Activated CD4-positive, alpha-beta T cell treated with anti-CD3 and anti-CD28 coated beads, Interleukin-2, amount 50 U/mL, for 1 hour (primary cell): ENCODE measurements around the gene PIGU.
"Not testable (repeated sequence)": the region's sequence is repeated elsewhere in the genome, so short reads cannot be mapped to it uniquely, and the experiment has no call there.

Source experiments
- DNase-seq: peaks from one replicate; pipeline ENCODE4 v3.0.0-alpha.2; 2020

PIGU gene

DNA sequence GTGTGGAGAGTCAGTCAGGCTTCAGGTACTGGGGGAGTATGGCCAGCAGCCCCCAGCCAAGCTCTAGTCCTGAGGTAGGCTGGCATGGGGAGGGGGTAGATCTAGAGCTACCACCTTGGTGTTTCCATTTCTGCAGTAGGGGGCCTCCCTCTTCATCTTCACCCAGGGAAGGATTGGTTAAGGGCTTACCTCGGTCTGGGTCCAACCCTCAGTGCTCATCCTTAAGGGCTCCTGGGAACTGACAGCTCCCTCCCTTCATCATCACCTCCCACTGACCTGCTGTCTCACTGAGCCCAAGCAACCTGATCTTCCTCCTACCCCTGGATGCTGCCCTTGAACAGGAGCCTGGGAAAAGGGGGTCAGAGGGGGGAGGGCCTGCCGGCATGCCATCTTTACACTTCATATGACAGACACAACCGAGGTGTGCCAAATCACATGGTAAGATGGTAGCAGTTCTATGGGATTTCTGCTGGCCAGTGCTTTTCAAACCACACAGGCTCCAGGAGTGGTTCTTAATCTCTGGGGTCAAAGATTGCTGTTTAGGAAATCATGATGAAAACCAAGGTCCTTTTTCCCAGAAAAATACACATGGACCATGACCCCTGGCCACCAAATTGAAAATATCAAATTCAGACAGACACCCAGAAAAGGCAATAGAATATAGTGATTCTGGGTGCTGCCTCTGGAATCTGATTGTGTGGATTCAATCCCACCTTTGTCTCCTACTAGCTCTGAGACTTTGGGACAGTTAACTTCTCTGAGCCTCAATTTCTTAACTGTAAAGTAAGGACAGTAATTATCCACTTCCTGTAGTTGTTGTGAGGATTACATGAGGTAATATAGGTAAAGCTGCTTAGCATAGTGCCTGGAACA is 30.3 kb upstream of the PIGU start:
- DNase-seq: no peak

DNA sequence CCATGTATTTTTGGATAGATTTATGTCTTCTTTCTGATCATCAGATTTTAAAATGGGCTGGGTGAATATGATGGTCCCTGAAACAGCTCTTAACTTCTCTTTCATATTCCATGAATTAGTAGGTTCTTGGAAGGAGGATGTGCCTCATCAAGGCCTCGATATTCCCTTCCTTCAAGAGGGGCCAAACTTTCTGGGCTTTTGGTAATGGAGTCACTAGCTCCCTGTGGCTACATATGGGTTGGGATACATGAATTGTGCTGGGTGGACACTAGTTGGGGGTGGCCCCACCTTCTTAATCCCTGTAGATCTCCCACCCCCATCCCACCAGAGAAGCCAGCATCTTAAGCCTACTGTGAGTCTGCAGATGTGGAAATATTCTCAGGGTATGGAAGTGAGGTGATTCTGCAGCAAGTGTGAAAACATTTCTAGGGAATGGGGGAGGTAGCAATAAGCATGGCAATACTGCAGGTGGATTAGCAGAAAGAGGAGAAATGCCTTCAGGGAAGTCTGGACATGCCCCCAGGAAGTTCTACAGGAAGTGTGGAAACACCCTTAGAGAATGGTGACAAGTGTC is 29.5 kb upstream of the PIGU start:
- DNase-seq: no peak

DNA sequence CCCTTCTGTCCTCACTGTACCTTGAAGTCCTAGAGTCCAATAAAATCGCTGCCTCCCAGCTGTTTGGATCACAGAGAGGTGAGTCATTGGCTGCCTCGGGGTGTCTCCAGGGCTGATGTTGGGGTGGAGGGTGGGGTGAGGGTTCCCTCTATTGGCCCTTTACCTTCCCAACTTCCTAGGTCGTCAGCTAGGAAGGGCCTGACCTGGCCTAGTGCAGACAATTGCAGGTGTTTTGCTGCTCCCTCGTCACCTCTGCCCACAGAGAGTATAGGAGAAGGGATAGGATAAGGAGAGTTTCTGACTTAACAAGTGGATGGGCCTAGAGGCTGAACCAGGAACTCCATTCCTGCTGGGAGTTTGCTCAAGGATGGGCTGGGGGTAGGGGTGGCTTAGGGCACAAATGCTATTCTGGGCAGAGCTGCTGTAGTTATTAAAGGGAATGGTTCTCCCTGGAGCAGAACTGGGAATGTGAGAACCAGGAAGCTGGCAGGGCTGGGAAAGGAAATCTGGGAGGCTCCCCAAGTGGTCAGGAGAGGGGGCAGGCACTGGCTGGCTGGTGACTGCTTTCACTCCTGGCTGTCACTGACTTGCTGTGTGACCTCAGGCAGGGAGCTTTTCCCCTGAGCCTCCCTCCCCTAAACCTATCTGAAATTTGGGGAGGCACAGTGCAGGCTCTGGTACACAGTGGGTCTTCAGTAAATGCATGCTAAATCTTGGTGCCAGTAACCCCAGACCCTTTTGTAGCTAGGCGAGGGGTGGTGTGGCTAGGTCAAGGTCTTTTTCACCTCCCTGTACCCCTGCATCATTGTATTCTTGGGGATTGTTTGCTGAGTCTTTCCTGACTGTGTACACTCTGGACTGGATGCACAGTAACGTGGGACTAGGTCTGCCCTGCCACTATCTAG is 28.8 kb upstream of the PIGU start:
- no peak for DNase-seq

DNA sequence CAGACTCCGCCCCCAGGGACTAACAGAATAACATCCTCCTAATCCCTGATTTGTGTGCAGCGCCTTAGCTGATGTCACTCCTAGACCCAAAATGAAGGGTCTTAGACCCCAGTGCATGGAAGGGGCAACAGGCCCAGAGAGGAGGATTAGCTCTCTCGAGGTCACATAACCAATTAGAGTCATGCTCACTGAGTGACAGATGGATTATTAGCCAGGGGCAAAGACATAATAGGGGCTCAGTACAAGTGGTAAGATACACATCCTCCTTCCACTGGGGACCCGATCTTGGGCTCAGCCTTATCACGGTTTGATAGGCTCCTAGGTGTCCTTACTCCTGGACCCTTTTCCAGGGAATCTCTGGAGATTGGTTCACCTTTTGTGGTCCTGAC is 28.1 kb upstream of the PIGU start:
- DNase-seq: no peak

DNA sequence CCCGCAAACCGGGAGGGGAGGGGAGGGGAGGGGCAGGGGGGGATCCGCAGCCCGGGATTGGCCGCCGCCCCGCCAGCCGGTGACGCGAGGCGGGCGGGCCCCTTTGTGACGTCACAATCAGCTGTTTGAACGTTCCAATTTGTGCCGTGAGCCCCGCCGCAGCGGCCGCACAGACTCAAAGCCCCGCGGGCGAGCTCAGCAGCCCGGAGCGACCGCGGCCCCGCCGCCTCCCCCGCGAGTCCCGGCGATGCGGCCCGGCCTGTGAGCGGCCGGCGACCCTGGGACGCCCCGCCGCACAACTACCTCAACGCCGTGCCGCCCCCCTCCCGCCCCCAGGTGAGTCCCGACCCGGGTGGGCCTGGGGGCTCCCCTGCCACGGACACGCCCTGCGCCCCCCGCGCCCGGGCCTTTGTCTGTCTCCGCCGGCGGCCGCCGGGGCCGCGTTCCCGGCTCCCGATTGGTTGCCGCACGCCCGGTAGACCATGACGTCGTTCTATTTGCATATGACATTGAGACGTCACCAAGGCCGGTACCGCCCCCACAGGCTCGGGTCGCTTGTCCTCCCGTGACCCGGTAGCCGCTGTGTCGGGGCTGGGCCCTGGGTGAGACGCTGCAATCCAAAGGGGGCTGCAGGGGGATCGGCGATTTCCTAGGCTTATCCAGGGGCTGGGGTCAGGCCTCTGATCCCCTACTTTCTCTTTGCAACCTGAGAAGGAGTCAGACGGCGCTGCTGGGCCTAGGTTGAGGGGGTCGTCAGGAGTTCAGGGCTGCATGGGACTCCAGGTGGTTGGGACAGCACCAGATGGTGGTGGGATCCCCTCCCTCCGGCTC is 27.5 kb upstream of the PIGU start, which contains the start of gene TP53INP2:
Gene TP53INP2 (plus strand): TSS at position 168 of the 831 bp plus-strand sequence. CDS start 4,396 bp downstream, outside the sequence.
- DNase-seq: peak; percentile 89

DNA sequence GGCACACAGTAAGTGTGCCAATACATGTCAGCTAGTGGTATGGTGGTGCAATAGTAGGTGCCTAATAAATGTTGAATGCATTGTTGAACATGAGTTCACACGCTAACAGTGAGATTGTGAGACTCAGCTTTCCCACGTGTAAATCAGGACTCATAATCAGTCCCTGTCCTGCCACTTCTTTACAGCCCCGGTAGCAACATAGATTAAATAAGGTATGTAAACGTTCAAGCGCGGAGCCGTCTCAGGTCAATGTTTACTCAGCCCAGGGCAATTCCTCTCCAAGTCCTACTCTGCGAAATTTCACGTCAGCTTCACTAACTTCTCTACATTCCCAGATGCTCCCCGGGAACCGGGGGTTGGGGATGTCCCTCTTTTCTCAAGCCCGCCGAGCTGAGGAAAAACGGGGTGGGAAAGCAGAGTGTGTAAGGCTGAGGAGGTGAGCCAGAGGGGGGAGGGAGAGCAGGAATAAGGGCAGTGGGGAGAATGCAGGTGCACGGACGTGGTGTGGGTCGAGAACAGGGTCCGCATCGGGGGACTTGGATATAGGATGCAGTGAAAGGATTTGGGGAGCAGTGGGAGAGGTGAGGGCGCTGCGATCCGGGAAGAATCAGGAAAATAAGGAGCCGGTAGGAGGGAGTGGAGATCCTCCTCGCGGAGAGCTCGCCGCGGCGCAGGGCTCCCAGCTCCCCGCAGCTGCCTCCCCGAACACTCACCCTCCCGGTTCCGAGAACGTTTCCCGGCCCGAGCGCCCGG is 26.7 kb upstream of the PIGU start:
- DNase-seq: no peak

DNA sequence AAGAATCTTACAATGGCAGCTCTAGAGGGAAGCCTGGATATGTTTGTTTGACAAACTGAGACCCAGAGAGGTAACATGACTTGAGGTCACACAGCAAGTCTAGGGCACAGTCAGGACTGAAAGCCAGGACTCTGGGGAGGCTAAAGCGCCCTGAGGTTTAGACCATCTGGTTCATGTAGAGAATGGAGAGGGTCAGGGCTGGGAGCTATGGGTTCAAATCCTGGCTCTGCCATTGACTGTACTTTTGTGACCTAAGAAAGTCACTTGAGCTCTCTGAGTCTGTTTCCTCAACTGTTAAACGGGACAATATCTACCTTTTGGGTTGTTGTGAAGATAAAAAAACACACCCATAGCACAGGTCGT is 26.1 kb upstream of the PIGU start:
- no peak for DNase-seq

DNA sequence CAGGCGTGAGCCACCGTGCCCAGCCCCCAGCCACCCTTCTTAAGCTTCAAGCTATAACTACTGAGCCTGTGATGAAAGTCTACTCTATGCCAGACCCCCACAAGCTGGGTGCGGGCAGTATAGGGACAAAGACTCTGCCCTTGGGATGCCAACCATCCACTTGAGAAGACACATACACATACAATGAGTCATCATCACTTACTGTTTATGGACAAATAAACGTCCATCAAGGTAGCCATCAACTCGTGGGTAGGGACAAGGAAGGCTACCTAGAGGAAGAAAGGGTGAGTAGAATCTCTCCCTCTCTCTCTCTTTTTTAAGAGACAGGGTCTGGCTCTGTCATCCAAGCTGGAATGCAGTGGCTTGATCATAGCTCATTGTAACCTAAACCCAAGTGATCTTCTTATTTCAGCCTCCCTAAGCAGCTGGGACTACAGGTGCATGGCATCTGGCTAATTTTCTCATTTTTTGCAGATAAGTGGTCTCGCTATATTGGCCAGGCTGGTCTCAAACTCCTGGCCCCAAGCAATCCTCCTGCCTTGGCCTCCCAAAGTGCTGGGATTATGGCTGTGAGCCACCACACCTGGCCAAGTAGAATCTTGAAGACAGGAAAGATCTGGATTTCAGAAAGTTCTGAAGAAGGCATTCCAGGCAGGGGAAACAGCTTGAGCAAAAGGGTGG is 24.7 kb upstream of the PIGU start:
- no peak for DNase-seq

DNA sequence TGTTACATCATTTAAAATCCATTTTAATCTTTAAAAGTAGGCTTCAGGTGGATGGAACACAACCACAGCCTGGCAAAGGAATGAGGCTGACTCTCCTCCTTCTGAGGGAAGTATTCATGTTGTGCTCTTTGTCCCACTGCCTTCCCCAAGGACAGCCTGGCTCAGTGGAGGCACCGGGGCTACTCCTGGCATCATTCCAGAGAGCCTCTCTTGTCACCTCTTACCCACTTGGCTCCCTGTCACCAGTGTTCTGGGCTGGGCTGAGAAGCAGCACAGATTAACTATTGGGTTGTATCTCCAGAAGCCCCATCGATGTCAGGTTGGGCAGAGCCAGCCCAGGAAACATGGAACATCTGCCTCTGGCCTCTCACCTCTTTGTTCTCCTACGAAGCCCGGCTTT is 16.5 kb upstream of the PIGU start:
- DNase-seq: no peak

DNA sequence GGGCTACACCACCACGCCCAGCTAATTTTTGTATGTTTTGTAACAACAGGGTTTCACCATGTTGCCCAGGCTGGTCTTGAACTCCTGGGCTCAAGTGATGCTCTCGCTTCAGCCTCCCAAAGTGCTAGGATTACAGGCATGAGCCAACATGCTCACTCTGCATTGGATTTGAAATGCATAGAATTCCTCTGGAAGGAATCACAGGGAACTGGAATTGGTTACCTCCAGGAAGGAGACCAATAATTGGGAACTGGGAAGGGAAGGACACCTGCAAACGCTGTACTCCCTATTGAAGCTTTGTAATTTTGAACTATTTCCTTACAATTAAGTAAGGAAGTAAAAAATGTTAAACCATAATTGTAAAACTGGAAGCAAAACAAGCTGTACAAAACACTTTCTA is 14.9 kb upstream of the PIGU start:
- DNase-seq: no peak

DNA sequence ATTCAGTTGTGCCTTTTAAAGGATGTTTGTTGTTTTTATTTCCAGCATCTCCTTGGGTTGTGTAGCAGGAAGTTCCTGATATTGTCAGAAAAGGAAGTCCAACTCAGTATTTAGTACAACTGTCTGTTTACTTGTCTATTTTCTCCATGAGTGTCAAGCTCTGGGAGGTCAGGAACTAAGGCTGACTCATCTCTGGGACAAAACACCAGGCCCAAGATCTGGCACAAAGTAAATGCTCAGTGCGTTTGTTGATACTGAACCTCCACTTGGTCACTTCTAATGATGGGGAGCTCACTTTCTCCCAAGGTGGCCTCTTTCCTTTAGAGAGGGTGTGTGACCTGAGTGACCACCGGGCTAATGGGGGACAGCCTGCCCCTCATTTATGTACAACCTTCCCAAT is 12.6 kb upstream of the PIGU start:
- no peak for DNase-seq

DNA sequence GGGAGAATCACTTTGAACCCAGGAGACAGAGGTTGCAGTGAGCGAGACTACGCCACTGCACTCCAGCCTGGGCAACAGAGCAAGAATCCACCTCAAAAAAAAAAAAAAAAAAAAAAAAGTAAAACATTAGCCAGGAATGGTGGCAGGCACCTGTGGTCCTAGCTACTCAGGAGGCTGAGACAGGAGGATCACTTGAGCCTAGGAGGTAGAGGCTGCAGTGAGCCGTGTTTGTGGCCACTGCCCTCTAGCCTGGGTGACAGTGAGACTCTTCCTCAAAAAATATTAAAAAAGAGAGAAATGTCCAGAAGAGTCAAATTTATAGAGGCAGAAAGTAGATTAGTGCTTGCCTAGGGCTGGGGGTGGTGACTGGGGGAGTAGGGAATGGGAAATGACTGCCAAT is 6.8 kb upstream of the PIGU start:
- no peak for DNase-seq

DNA sequence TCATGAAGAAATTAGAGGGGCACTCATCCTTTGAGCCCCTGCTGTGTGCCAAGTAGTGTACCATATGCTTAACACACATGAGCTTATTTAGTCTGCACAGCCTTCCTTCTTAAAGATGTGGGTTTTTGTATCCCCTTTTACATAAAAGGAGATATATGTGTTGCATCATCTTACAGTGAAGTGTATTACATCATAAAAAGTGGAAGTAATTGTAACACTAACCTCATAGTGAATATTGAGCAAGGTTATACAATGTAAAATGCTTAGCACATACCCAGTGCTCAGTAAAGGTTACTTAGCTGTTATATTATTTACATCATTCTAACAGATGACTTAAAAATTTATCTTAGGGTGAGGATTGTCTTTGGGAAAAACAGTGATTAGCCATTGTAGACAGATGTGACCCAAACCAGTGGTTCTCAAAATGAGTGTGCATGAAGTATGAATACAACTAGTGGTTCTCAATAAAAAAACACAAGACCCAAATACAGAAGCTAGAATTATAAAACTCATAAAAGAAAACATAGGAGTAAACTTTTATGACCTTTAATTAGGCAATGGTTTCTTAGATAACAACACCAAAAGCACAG is 3.8 kb upstream of the PIGU start:
- DNase-seq: no peak

DNA sequence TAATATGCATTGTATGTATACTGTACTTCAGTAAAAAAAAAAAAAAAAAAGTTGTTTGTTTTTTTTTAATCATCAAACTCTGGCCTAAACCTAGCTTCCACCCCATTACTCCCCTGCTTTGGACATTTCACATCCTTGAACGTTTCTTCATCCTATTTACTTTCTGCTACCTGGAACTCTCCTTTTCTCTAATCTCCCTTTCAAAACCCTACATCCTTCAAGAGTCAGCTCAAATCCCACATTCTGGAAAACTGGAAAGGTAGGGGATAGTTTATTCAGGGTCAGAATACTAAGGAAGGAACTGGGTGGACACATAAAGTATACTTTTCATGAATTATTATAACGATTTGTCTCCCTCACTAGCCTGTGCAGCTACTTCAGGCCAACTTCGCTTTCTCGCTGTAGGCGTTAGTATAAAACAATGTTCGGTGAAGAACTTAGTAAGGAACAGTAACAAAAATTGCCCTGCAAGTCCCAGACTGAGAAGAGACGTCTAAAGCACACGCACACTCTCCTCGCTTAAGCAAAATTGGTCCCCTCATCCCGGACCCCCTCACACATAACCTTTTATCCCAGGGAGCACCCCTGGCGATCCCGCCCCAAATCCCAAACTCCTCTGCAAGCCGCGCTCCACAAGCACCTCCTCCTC is 775 bp downstream of the PIGU start:
- DNase-seq: no peak

DNA sequence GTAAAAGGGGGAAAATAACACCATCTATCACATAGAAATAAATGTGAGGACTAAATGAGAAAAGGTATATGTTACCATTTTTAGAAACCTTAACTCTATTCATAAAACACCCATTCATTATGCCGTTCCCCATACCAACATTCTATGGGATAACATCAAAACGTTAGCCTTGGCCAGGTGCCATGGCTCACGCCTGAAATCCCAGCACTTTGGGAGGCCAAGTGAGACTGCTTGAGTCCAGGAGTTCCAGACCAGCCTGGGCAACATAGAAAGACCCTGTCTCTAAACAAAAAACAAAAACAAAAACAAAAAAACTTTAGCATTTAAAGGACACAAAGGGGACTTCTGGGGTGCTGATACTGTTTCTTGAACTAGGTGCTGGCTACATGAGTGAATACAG is 1.3 kb downstream of the PIGU start:
- DNase-seq: no peak

DNA sequence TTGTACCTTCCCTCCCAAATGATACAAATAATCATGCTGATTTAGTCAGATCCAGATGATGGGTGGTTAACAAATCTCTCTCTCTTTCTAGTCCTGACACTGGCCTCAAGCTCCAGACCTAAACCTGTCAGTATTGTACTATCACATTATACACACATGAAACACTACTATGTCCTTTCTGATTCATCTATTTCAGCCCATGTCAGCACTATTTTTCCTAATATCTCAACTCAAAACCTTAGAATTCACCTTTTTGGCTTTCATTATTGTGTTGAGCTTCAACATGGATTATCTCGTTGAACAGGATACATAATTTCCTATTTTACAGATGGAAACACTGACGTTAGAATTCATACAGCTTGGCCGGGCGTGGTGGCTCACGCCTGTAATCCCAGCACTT is 3.5 kb downstream of the PIGU start:
- DNase-seq: no peak

DNA sequence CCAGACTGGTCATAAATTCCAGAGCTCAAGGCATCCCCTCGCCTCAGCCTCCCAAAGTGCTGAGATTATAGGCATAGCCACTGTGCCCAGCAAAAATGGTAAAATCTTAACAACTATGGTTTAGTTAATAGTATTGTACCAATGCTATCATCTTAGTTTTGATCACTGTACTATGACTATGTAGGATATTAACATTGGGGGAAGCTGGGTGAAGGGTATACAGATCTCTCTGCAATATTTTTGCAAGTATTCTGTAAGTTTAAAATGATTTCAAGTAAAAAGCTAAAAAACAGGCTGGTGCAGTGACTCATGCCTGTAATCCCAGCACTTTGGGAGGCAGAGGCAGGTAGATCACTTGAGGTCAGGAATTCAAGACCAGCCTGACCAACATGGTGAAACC is 7.8 kb downstream of the PIGU start:
- no peak for DNase-seq

DNA sequence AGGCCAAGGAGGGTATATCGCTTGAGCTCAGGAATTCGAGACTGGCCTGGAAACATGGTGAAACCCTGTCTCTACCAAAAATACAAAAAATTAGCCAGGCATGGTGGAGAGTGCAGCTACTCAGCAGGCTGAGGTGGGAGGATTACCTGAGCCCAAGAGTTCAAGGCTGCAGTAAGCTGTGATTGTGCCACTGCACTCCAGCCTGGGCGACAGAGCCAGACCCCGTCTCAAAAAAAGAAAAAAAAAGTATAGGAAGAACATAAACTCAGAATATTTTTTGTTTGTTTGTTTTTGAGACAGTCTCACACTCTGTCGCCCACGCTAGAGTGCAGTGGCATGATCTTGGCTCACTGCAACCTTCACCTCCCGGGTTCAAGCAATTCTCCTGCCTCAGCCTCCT is 12.1 kb downstream of the PIGU start:
- not testable (repeated sequence) for DNase-seq

DNA sequence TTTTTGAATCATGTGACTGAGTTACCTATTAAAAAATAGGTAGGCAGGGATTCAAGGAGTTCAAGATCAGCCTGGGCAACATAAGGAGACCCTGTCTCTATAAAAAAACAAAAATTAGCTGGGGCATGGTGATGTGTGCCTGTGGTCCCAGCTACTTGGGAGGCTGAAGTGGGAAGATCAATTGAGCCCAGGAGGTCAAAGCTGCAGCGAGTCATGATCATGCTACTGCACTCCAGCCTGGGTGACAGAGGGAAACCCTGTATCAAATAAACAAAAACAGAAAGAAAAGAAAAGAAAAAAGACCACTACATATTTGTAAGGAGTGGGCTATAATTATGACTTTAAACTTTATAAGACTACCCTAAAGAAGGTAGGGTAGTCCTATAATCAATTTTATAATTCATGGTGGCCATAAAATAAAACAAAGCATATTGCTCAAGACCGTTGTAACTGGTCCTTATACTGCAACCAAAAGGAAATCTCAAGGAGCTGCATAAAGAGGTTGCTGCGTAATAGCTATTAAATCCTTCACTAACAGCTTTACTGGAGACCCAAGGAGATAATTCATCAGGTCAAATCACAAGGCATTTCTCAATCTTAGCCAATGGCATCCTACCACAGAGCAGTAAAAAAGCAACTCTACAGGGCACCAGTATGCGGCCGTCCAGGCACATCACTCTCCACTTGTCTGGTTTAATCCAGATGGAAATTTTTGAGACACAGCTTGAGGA is 13.5 kb downstream of the PIGU start:
- DNase-seq: no peak

DNA sequence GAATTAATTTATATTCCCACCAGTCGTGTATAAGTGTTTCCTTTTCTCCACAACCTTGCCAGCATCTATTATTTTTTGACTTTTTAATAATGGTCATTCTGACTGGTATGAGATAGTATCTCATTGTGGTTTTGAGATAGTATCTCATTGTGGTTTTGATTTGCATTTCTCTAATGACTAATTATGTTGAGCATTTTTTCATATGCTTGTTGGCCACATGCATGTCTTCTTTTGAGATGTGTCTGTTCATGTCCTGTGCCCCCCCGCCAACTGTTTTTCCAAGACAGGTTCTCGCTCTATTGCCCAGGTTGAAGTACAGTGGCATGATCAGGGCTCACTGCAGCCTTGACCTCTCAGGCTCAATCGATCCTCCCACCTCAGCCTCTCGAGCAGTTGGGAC is 15.1 kb downstream of the PIGU start:
- not testable (repeated sequence) for DNase-seq
